AG20443 (cell line): ENCODE measurements around the gene CNTFR.

Experiments
- DNase-seq: peaks from one replicate; pipeline ENCODE4 v3.0.0; 2012; ENCODE audit warnings: low spot score, mixed read lengths

CNTFR gene

DNA sequence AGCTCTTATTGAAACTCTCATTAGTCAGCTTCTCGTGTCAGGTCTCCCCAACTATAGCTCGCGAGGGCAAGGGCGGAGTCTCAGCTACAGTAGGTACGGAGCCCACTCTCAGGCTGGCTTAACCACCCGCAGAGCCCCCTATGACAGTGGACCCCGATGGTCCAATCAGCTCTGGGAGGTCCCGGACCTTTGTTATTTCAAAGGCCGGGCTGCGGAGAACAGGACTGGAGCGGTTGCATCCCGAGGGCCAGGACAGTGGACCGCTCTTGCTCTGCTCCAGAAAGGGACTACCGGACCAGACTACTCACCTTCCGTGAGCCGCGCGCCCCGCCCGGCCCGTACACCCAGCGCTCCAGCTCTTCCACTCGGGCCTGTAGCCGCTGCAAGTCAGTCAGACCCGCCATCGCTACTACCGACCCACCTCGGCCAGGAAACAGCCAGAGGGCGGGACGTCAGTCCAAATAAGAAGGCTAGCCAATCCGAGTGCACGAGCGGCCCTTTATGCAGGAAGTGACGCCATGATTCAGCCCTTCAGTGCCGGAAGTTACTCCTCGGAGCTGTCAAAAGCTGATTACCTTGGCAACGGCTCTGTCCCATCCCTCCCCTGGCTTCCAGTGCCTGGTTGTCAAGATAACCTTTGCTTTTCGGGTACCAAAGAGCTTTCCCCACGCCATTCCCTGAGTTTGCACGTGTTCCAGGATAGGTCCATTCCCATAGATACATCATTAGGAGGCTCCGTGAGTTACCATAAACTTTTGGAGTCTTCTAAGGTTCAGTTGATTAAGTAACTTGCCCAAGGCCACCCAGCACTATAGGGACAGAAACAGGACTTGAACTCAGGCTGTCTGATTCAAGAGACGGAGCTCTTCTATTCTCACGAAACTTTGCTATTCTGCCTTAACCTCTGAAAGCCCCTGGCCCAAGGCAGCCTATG is 30.8 kb upstream of the CNTFR start, which contains the start of gene DCTN3:
Gene DCTN3, minus strand, starts transcription at position 435 of the 934 bp plus-strand sequence. Its CDS starts 31 bp downstream, at position 404.
- DNase-seq = peak; percentile 97

- no peak for DNase-seq
Observed at GRCh38 chr9:34615132-34615531, 25.6 kb upstream of the CNTFR start.

GRCh38 chr9:34612788-34613390 is 23.4 kb upstream of the CNTFR start:
- DNase-seq = peak; percentile 88

DNA sequence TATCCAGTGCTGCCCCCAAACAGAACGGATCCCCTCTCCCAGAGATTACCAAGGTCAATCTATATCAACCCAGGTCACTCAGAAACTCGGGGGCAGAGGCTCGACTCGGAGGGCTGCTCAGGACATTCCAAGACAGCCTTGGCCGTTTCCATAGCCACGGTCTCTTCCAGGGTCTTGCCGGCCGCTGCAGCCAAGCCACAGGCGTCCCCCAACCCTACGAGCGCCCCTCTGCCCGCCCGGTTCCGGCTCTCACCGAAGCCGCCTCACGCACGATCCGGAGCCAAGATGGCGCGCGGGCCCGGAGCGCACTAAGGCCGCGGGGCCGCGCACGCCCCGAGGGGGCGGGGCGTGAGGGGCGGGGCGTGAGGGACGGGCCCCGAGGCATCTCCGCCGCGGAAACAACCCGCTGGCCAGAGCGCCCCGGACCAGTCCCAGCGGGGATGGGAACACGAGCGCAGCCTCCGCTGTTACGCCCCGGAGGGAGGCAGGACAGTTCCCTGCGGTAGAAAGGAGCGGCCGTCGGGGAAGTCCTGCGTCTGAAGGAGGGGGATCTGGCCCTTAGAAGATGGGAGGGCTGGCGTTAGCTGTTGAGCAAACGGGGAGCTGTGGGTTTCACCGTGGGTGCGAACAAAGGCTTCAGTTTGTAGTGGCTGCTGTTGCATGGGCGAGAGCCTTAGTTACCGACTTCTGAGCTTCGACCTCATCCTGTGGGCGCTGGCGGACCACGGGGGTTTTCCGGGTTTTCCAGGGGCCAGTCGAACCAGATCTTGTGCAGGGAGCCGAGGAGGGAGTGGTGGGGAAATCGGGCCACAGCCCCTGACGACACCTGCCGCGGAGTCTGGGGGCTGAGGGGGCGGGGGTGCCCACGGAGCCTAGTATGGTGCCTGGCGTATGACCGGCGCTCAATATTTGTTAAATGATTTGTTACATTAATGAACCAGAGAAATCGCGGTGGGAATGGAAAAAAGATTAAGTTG is 22.6 kb upstream of the CNTFR start, which contains the start of gene RPP25L:
Gene RPP25L, minus strand, starts transcription at position 287 of the 977 bp plus-strand sequence. CDS start 801 bp downstream, outside the sequence.
- peak; percentile 98 for DNase-seq

GRCh38 chr9:34611251-34611810 is 21.8 kb upstream of the CNTFR start:
- DNase-seq = peak; percentile 18

GRCh38 chr9:34610434-34611206 is 21.1 kb upstream of the CNTFR start:
- DNase-seq = no peak

- DNase-seq = no peak
Observed at GRCh38 chr9:34607331-34607730, 17.8 kb upstream of the CNTFR start.

DNA sequence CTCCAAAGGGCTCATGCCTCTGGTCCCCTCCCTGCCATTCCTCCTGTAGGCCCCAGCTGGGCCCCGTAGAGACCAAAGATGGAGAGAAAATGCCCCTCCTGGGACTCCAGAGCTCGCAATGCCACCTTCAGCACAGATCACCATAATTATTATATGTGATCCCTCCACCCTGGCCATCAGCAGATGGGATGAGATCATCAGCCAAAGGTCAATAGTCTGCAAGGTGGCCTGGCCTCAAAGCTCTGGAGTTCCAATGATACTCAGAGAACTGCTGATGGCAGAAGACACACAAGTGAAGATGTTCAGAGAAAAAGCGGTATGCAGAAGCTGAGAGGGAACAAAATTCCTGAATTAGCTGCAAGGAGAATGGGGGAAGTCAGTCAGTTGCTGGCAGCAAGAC is 17.4 kb upstream of the CNTFR start:
- no peak for DNase-seq

GRCh38 chr9:34606190-34606589 is 16.7 kb upstream of the CNTFR start:
- DNase-seq = no peak

- DNase-seq = peak; percentile 90
Observed at GRCh38 chr9:34603610-34604231, 14.2 kb upstream of the CNTFR start.

DNA sequence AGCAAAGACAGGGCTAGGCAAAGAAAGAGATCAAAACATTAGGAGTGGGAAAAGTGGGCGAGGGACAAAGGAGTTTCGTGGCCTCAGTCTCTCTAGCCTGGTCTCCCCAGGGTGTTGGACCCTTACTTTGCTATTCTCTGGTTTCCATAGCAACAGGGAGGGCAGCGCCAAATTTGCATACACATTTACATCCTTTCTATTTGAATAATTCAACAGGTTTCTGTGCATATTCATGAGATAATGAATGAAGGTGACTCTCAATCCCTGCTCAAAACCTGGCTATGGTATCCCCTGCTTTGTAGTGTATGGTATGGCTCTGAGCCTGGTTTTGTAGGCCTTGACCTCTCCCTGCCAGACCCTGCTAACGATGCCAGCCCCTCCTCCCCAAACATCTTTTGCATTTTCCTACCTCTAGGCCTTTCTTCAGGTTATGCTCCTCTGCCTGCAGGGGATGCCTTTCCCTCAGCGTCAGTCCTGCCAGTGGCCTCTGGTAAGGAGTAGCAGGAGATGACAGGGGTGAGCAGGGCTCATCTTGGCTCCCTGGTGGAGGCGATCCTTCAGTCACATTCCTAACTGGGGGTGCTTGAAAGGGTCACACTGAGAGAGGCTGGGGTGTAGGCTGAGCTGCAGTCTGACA is 12.5 kb upstream of the CNTFR start:
- no peak for DNase-seq

- no peak for DNase-seq
Observed at GRCh38 chr9:34600908-34601307, 11.4 kb upstream of the CNTFR start.

- no peak for DNase-seq
Observed at GRCh38 chr9:34599546-34599945, 10.0 kb upstream of the CNTFR start.

- DNase-seq = no peak
Observed at GRCh38 chr9:34594177-34594576, 4.7 kb upstream of the CNTFR start.

DNA sequence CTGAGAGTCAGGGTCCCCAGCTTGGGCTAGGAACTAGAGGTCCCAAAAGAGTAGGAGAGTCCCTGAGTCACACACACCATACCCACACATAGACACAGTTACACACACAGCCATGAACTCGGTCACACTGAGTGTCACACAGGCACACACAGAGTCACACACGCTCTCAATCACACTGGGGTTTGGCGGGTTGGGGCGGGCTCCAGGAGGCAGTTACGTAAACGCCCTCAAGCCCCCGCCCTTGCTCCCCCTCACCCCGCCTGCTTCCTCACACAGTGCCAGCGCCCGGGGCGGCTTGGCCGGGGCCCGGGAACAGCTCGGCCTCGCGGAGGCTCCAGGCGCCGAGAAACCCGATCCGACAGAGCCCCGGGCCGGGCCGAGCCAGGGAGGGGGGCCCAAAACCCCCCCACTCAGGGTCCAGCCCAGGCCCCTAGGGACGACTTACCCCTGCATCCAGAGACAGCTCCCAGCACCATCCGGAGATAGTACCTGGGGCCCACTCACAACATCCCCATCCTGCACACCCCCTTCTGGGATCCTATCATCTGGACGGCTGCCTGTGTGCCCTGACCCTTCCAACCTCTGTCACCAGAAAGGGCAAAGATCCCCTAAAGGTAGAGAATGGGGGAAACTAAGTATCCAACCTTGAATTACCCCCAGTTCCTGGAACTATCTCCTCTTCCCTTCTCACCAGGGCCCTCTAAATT is 3.5 kb upstream of the CNTFR start:
- peak; percentile 58 for DNase-seq

GRCh38 chr9:34591917-34592866 is 2.7 kb upstream of the CNTFR start:
- no peak for DNase-seq

- DNase-seq = peak; percentile 95
Observed at GRCh38 chr9:34591248-34591916, 1.9 kb upstream of the CNTFR start.
